GM18505 (cell line): ENCODE measurements around the gene PDE4D.

Experiments
- ATAC-seq: cut with Tn5 transposase; IDR thresholded peaks from one replicate; pipeline ENCODE4 v1.9.1; 2021; ENCODE audit not compliant: unreplicated experiment
- POLR2A ChIP-seq: IDR thresholded peaks from 4 replicates; pipeline ENCODE4 v1.6.1; 2011; ENCODE audit warnings: borderline replicate concordance; ENCODE audit not compliant: insufficient read depth, insufficient read length; ENCODE audit errors: extremely low read depth

The PDE4D gene

GRCh38 chr5:58950224-58950623, 943.3 kb downstream of the PDE4D start:
- ATAC-seq: no peak
- TF ChIP-seq POLR2A: no peak

GRCh38 chr5:58946230-58946629, 947.3 kb downstream of the PDE4D start:
- ATAC-seq: no peak
- no peak for TF ChIP-seq POLR2A

GRCh38 chr5:58944221-58944620, 949.3 kb downstream of the PDE4D start:
- TF ChIP-seq POLR2A: no peak
- no peak for ATAC-seq

- TF ChIP-seq POLR2A: no peak
- ATAC-seq: no peak
Measured at GRCh38 chr5:58940446-58940845, 953.1 kb downstream of the PDE4D start.

- no peak for ATAC-seq
- TF ChIP-seq POLR2A: no peak
Measured at GRCh38 chr5:58939664-58940063, 953.9 kb downstream of the PDE4D start.

- no peak for TF ChIP-seq POLR2A
- ATAC-seq: no peak
Measured at GRCh38 chr5:58938563-58939424, 954.7 kb downstream of the PDE4D start.

- TF ChIP-seq POLR2A: no peak
- ATAC-seq: no peak
Measured at GRCh38 chr5:58937031-58937681, 956.4 kb downstream of the PDE4D start.

- no peak for TF ChIP-seq POLR2A
- ATAC-seq: no peak
Measured at GRCh38 chr5:58934629-58935097, 958.9 kb downstream of the PDE4D start.

- TF ChIP-seq POLR2A: no peak
- no peak for ATAC-seq
Measured at GRCh38 chr5:58933891-58934628, 959.5 kb downstream of the PDE4D start.

- no peak for ATAC-seq
- no peak for TF ChIP-seq POLR2A
Measured at GRCh38 chr5:58932057-58932612, 961.4 kb downstream of the PDE4D start.

- ATAC-seq: no peak
- TF ChIP-seq POLR2A: no peak
Measured at GRCh38 chr5:58930520-58930919, 963.0 kb downstream of the PDE4D start.

GRCh38 chr5:58929726-58930125, 963.8 kb downstream of the PDE4D start:
- ATAC-seq: no peak
- TF ChIP-seq POLR2A: no peak

GRCh38 chr5:58927938-58928337, 965.6 kb downstream of the PDE4D start:
- ATAC-seq: no peak
- no peak for TF ChIP-seq POLR2A
